ENCODE results near the gene RGS2.

RGS2 gene

GRCh38 chr1:192784397-192784796 lies 24.4 kb upstream of the RGS2 start:
- H3K4me1 Mint-ChIP-seq (ENCODE audit: low read depth), result no peaks in the 10 kb centered on the region
- H3K36me3 Mint-ChIP-seq (ENCODE audit: low read depth), result no peaks in the 10 kb centered on the region
- H3K9me3 Mint-ChIP-seq, result no peaks in the 10 kb centered on the region
- no peak overlapping the region for H3K4me3 Mint-ChIP-seq
- peaks cover 19% of the 10 kb centered on the region for H3K27me3 Mint-ChIP-seq (ENCODE audit: low read depth)
- H3K27ac Mint-ChIP-seq, result no peak overlapping the region

- no peak overlapping the region for H3K4me3 Mint-ChIP-seq
- H3K4me1 Mint-ChIP-seq (ENCODE audit: low read depth), result no peaks in the 10 kb centered on the region
- peaks cover 22% of the 10 kb centered on the region for H3K27me3 Mint-ChIP-seq (ENCODE audit: low read depth)
- no peaks in the 10 kb centered on the region for H3K36me3 Mint-ChIP-seq (ENCODE audit: low read depth)
- H3K27ac Mint-ChIP-seq, result no peak overlapping the region
- no peaks in the 10 kb centered on the region for H3K9me3 Mint-ChIP-seq
Measured at GRCh38 chr1:192786576-192786975, 22.3 kb upstream of the RGS2 start.

GRCh38 chr1:192787914-192788585 lies 20.8 kb upstream of the RGS2 start:
- Mint-ChIP-seq H3K4me1 (ENCODE audit: low read depth) (no peaks in the 10 kb centered on the region), H3K4me3 (no peak overlapping the region), H3K27ac (no peak overlapping the region), H3K36me3 (ENCODE audit: low read depth) (no peaks in the 10 kb centered on the region), H3K27me3 (ENCODE audit: low read depth) (peaks cover 10% of the 10 kb centered on the region), H3K9me3 (no peaks in the 10 kb centered on the region)

DNA sequence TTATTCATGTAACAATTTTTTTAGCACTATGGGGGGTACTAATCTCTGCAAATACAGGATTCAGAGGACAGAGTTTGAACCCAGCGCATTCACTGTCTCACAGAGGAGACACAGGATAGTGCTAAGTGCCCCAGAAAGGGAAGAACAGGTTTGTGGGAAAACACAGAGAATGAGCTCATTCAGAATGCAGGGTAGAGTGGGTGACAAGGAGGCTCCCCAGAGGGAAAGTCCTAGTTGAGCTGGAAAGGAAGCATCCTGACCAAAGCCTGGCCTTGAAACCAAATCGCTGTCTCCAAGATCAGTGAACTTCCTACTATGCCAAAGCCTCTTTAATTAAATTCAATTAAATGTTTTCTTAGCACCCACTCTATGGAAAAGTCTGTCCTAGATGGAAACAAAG lies 19.0 kb upstream of the RGS2 start:
- H3K4me3 Mint-ChIP-seq, result no peak overlapping the region
- H3K27me3 Mint-ChIP-seq (ENCODE audit: low read depth), result peaks cover 9% of the 10 kb centered on the region
- H3K27ac Mint-ChIP-seq, result no peak overlapping the region
- no peaks in the 10 kb centered on the region for H3K4me1 Mint-ChIP-seq (ENCODE audit: low read depth)
- H3K9me3 Mint-ChIP-seq, result no peaks in the 10 kb centered on the region
- no peaks in the 10 kb centered on the region for H3K36me3 Mint-ChIP-seq (ENCODE audit: low read depth)

DNA sequence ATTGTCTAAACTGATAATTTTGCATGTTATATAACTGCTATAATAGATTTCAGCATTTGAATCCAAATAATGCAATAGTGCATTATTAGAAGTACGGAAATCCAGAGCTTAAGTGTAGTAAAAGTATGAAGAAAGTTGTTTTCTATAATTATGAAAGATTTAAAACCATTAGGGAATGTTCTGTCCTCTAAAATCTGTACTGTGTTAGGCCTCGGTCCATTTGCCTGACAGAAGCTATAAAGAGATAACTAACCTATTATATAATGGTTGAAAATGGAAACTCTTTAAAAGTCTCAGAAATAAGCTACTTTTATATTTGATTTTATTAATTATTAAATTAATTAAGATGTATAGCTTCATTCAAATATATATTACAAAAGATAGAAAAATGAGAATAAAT lies 16.2 kb upstream of the RGS2 start:
- no peaks in the 10 kb centered on the region for H3K9me3 Mint-ChIP-seq

DNA sequence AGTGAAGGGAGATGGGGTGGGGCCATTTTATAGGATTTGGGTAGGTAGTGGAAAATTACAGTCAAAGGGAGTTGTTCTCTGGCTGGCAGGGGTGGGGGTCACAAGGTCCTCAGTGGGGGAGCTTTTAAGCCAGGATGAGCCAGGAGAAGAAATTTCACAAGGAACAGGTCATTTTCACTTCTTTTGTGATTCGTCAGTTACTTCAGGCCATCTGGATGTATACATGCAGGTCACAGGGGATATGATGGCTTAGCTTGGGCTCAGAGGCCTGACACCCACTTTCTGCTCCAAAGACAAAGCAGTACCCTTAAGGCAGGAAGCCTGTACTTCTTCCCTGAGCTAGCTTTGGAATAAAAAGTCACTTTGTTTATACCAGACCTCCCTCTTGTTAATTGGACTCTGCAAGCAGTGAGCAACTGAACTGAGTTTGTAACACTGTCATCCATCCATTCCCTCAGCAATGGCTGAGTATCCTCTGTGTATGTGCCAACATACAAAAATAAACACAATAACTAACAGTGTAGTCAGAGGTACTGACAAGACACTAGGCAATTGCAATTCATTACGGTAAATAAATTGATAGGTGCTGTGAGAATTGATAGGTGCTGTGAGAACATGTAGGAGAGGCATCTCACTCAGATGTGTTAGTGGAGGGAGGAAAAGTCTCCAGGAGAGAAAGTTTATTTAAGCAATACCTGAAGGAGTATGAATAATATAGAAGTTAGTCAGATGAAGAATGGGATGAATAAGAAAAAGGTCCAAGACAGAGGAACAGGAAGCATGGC lies 14.7 kb upstream of the RGS2 start:
- H3K4me1 Mint-ChIP-seq (ENCODE audit: low read depth), result no peaks in the 10 kb centered on the region
- H3K9me3 Mint-ChIP-seq, result no peaks in the 10 kb centered on the region
- peaks cover 10% of the 10 kb centered on the region for H3K27me3 Mint-ChIP-seq (ENCODE audit: low read depth)
- no peak overlapping the region for H3K27ac Mint-ChIP-seq
- no peaks in the 10 kb centered on the region for H3K36me3 Mint-ChIP-seq (ENCODE audit: low read depth)
- no peak overlapping the region for H3K4me3 Mint-ChIP-seq

More for the DNA sequence above, 16.2 kb upstream of the RGS2 start:
- H3K27ac Mint-ChIP-seq, result no peak overlapping the region
- H3K4me3 Mint-ChIP-seq, result no peak overlapping the region
- H3K4me1 Mint-ChIP-seq (ENCODE audit: low read depth), result no peaks in the 10 kb centered on the region
- no peaks in the 10 kb centered on the region for H3K36me3 Mint-ChIP-seq (ENCODE audit: low read depth)
- H3K27me3 Mint-ChIP-seq (ENCODE audit: low read depth), result peaks cover 10% of the 10 kb centered on the region

GRCh38 chr1:192794768-192795035 lies 14.1 kb upstream of the RGS2 start:
- Mint-ChIP-seq H3K27ac (no peak overlapping the region), H3K9me3 (no peaks in the 10 kb centered on the region), H3K4me3 (no peak overlapping the region), H3K4me1 (ENCODE audit: low read depth) (no peaks in the 10 kb centered on the region), H3K36me3 (ENCODE audit: low read depth) (no peaks in the 10 kb centered on the region), H3K27me3 (ENCODE audit: low read depth) (peaks cover 10% of the 10 kb centered on the region)

DNA sequence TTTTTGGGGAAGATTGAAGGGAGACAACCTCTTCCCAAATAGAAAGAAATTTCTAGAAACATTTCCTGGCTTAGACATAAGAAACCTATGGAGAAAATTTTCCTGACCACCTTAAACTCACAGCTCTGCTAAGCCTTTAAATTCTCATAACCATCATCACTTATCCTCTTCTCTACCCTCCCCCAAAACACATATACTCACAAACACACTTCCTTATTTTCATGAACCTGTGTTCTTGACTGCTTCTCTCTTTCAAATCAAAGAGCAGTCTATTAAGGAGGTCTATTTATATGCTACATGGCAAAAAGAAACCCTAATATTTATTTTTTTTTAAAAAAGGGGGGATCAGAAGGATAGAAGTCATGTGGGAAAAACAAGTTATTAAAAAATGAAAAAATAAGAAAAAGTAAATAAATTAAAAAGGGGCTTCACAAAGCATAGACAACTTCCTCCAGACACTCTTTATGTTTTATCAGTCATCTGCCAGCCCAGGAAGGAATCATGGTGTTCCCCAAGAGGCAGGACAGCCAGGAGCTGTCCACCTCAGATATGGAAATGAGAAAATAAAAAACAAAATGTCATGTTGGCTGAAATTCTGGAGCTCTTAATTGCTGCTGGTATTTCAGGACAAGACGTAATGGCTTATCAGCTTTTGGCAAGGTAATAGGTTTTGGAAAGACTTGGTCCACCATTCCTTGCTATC lies 12.8 kb upstream of the RGS2 start:
- Mint-ChIP-seq H3K4me3 (no peak overlapping the region), H3K9me3 (no peaks in the 10 kb centered on the region), H3K4me1 (ENCODE audit: low read depth) (no peaks in the 10 kb centered on the region), H3K27me3 (ENCODE audit: low read depth) (peaks cover 8% of the 10 kb centered on the region), H3K36me3 (ENCODE audit: low read depth) (no peaks in the 10 kb centered on the region), H3K27ac (no peak overlapping the region)

GRCh38 chr1:192797143-192797542 lies 11.7 kb upstream of the RGS2 start:
- no peak overlapping the region for H3K27ac Mint-ChIP-seq
- H3K4me3 Mint-ChIP-seq, result no peak overlapping the region
- H3K27me3 Mint-ChIP-seq (ENCODE audit: low read depth), result peaks cover 12% of the 10 kb centered on the region
- H3K4me1 Mint-ChIP-seq (ENCODE audit: low read depth), result no peaks in the 10 kb centered on the region
- H3K9me3 Mint-ChIP-seq, result no peaks in the 10 kb centered on the region
- no peaks in the 10 kb centered on the region for H3K36me3 Mint-ChIP-seq (ENCODE audit: low read depth)

DNA sequence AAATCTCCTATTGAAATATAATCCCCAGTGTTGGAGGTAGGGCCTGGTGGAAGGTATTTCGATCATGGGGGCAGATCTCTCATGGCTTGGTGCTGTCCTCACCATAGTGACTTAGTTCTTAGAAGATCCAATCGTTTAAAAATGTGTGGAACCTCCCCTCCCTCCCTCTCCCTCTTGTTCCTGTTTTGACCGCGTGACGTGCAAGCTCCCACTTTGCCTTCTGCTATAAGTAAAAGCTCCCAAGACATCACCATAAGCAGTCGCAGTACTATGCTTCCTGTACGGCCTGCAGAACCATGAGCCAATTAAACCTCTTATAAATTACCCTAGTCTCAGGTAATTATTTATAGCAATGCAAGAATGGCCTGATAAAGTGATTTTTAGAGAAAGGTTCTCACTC lies 10.9 kb upstream of the RGS2 start:
- H3K9me3 Mint-ChIP-seq, result no peaks in the 10 kb centered on the region
- H3K36me3 Mint-ChIP-seq (ENCODE audit: low read depth), result no peaks in the 10 kb centered on the region
- H3K27ac Mint-ChIP-seq, result no peak overlapping the region
- peaks cover 18% of the 10 kb centered on the region for H3K27me3 Mint-ChIP-seq (ENCODE audit: low read depth)
- H3K4me1 Mint-ChIP-seq (ENCODE audit: low read depth), result no peaks in the 10 kb centered on the region
- H3K4me3 Mint-ChIP-seq, result no peak overlapping the region

GRCh38 chr1:192801451-192801850 lies 7.4 kb upstream of the RGS2 start:
- H3K9me3 Mint-ChIP-seq, result no peaks in the 10 kb centered on the region
- no peak overlapping the region for H3K4me3 Mint-ChIP-seq
- H3K4me1 Mint-ChIP-seq (ENCODE audit: low read depth), result peaks cover 5% of the 10 kb centered on the region
- no peak overlapping the region for H3K27ac Mint-ChIP-seq
- H3K36me3 Mint-ChIP-seq (ENCODE audit: low read depth), result no peaks in the 10 kb centered on the region
- H3K27me3 Mint-ChIP-seq (ENCODE audit: low read depth), result peaks cover 16% of the 10 kb centered on the region

DNA sequence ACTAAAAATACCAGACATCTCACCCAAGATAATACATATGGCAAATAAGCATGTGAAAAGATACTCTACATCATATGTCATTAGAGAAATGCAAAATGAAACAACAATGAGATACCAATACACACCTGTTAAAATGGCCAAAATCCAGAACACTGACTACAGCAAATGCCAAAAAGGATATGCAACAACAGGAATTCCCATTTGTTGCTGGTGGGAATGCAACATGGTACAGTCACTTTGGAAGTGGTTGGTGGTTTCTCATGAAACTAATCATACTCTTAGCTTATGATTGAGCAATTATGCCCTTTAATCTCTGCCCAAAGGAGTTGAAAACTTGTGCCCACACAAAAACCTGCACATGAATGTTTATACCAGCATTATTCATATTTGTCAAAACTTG lies 6.4 kb upstream of the RGS2 start:
- Mint-ChIP-seq H3K27me3 (ENCODE audit: low read depth) (peaks cover 22% of the 10 kb centered on the region), H3K27ac (no peak overlapping the region), H3K36me3 (ENCODE audit: low read depth) (no peaks in the 10 kb centered on the region), H3K9me3 (no peaks in the 10 kb centered on the region), H3K4me3 (no peak overlapping the region), H3K4me1 (ENCODE audit: low read depth) (peaks cover 11% of the 10 kb centered on the region)

DNA sequence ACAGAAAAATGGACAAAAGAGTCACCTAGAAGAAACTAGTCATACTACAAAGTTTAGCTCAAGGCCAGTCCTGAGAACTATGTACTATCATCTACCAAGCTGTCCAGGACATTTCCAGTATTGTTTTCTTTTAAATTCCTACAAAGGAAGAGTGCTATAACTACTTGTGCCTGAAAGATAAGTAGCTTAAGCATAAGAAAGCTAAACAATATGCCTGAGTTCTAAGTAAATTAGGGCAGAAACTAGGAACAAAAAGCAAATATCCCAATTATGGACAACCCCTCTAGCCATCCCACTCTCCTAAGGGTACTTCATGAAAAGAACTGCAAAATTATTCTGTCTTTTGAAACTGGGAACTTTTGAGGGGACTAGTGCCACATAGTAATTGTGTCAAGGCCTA lies 5.3 kb upstream of the RGS2 start:
- Mint-ChIP-seq H3K4me3 (no peak overlapping the region), H3K36me3 (ENCODE audit: low read depth) (no peaks in the 10 kb centered on the region), H3K9me3 (no peaks in the 10 kb centered on the region), H3K4me1 (ENCODE audit: low read depth) (peaks cover 18% of the 10 kb centered on the region), H3K27ac (no peak overlapping the region), H3K27me3 (ENCODE audit: low read depth) (peaks cover 23% of the 10 kb centered on the region)

- peak overlapping the region; percentile 49 for H3K27ac Mint-ChIP-seq
- H3K4me3 Mint-ChIP-seq, result no peak overlapping the region
- H3K4me1 Mint-ChIP-seq (ENCODE audit: low read depth), result peaks cover 30% of the 10 kb centered on the region
- H3K9me3 Mint-ChIP-seq, result no peaks in the 10 kb centered on the region
- H3K36me3 Mint-ChIP-seq (ENCODE audit: low read depth), result peaks cover 8% of the 10 kb centered on the region
- peaks cover 27% of the 10 kb centered on the region for H3K27me3 Mint-ChIP-seq (ENCODE audit: low read depth)
Measured at GRCh38 chr1:192805832-192806323, 3.0 kb upstream of the RGS2 start.
